NCI-H2196 (cell line): ENCODE data around the gene BMP5.

Source experiments
- DNase-seq: peaks from one replicate; lab custom pipeline; 2025; ENCODE audit not compliant: unreplicated experiment; lab: John Stamatoyannopoulos, UW

The BMP5 gene

GRCh38 chr6:55874316-55874715 lies 1.1 kb downstream of the BMP5 start:
- no peak for DNase-seq

- no peak for DNase-seq
Measured at GRCh38 chr6:55872866-55873265, 2.5 kb downstream of the BMP5 start.

- no peak for DNase-seq
Measured at GRCh38 chr6:55870181-55870813, 5.1 kb downstream of the BMP5 start.

- DNase-seq: no peak
Measured at GRCh38 chr6:55869674-55870073, 5.7 kb downstream of the BMP5 start.

- no peak for DNase-seq
Measured at GRCh38 chr6:55868771-55869479, 6.5 kb downstream of the BMP5 start.

- DNase-seq: no peak
Measured at GRCh38 chr6:55868176-55868575, 7.2 kb downstream of the BMP5 start.

GRCh38 chr6:55866128-55866527 lies 9.3 kb downstream of the BMP5 start:
- no peak for DNase-seq

- DNase-seq: no peak
Measured at GRCh38 chr6:55853008-55854001, 22.1 kb downstream of the BMP5 start.

- DNase-seq: no peak
Measured at GRCh38 chr6:55841341-55841740, 34.0 kb downstream of the BMP5 start.

GRCh38 chr6:55839080-55839479 lies 36.3 kb downstream of the BMP5 start:
- no peak for DNase-seq

GRCh38 chr6:55836945-55837344 lies 38.4 kb downstream of the BMP5 start:
- no peak for DNase-seq

- DNase-seq: no peak
Measured at GRCh38 chr6:55836481-55836880, 38.9 kb downstream of the BMP5 start.

GRCh38 chr6:55835220-55835619 lies 40.2 kb downstream of the BMP5 start:
- DNase-seq: no peak

- DNase-seq: no peak
Measured at GRCh38 chr6:55833284-55833683, 42.1 kb downstream of the BMP5 start.

- DNase-seq: no peak
Measured at GRCh38 chr6:55827818-55828522, 47.4 kb downstream of the BMP5 start.

- DNase-seq: no peak
Measured at GRCh38 chr6:55826941-55827340, 48.4 kb downstream of the BMP5 start.

- no peak for DNase-seq
Measured at GRCh38 chr6:55825402-55826051, 49.9 kb downstream of the BMP5 start.

GRCh38 chr6:55822815-55823214 lies 52.6 kb downstream of the BMP5 start:
- DNase-seq: no peak

- no peak for DNase-seq
Measured at GRCh38 chr6:55822005-55822404, 53.4 kb downstream of the BMP5 start.

GRCh38 chr6:55820696-55821095 lies 54.7 kb downstream of the BMP5 start:
- DNase-seq: no peak

GRCh38 chr6:55819811-55820210 lies 55.6 kb downstream of the BMP5 start:
- DNase-seq: no peak
